IMR-90 (cell line): ENCODE measurements around the gene MYOF. TPM values are rescaled to one million over a fixed set of nuclear protein-coding genes. Genes with fewer than 3 reads are reported as not detected.
A peak's percentile ranks its signal among the peaks of the same experiment; 100 is the strongest.

ENCODE experiments used
- ATAC-seq: fragments of 200-7000 bp; cut with Tn5 transposase; 2 replicates; pipeline ENCODE4 v1.9.1; 2020; ENCODE audit warnings: low read depth, mild to moderate bottlenecking, moderate library complexity
- BruUV-seq: library from RNA; stranded (reverse); fragments of 400-500 nt; replicated peaks from 2 replicates; lab custom pipeline; 2021; lab: Mats Ljungman, UMichigan
- CTCF ChIA-PET: fragments of 300-600 bp; formaldehyde crosslinking; extraction: SDS; loops from one replicate; lab custom pipeline; 2021; ENCODE audit warnings: antibody characterized with exemption; lab: Yijun Ruan, JAX
- POLR2A ChIA-PET: fragments of 300-600 bp; sonication (Branson Sonifier 250); formaldehyde crosslinking; loops from one replicate; lab custom pipeline; 2022; ENCODE audit warnings: antibody characterized with exemption; ENCODE audit not compliant: unreplicated experiment; lab: Charles Lee
- DNase-seq: peaks from one replicate; pipeline ENCODE4 v3.0.0; 2013
- H2AFZ ChIP-seq: replicated peaks from 2 replicates; pipeline ENCODE3; 2013; ENCODE audit warnings: low read length, mild to moderate bottlenecking; ENCODE audit not compliant: poor library complexity
- H2AK5ac ChIP-seq: 2 replicates; pipeline ENCODE4 v1.6.1; 2013; ENCODE audit warnings: low read depth, low read length, inconsistent platforms
- H2AK9ac ChIP-seq: replicated peaks from 2 replicates; pipeline ENCODE3; 2013; ENCODE audit warnings: mild to moderate bottlenecking, low read depth, low read length, moderate library complexity; ENCODE audit not compliant: poor library complexity
- H2BK120ac ChIP-seq: 2 replicates; pipeline ENCODE4 v1.6.1; 2013; ENCODE audit warnings: low read depth, low read length, inconsistent platforms
- H2BK15ac ChIP-seq: 3 replicates; pipeline ENCODE4 v1.6.1; 2013; ENCODE audit warnings: low read depth, low read length, inconsistent platforms
- H2BK20ac ChIP-seq: 2 replicates; pipeline ENCODE4 v1.6.1; 2013; ENCODE audit warnings: low read depth, mild to moderate bottlenecking, inconsistent platforms, low read length, moderate library complexity
- H2BK5ac ChIP-seq: 2 replicates; pipeline ENCODE4 v1.6.1; 2013; ENCODE audit warnings: mild to moderate bottlenecking, low read depth, low read length, inconsistent platforms; ENCODE audit not compliant: poor library complexity, severe bottlenecking
- H3K14ac ChIP-seq: replicated peaks from 2 replicates; pipeline ENCODE4 v1.6.1; 2013; ENCODE audit warnings: low read depth, low read length, inconsistent platforms
- H3K18ac ChIP-seq: 2 replicates; pipeline ENCODE4 v1.6.1; 2013; ENCODE audit warnings: low read depth, low read length, control low read depth
- H3K23ac ChIP-seq: 2 replicates; pipeline ENCODE4 v1.6.1; 2013; ENCODE audit warnings: low read depth, low read length, inconsistent platforms
- H3K27ac ChIP-seq: 2 replicates; pipeline ENCODE4 v1.5.1; 2013; ENCODE audit warnings: mild to moderate bottlenecking, control low read depth, low read length; ENCODE audit not compliant: insufficient read depth
- H3K27me3 ChIP-seq: 2 replicates; pipeline ENCODE4 v1.6.1; 2013; ENCODE audit warnings: low read length; ENCODE audit not compliant: control insufficient read depth, insufficient read depth
- H3K36me3 ChIP-seq: 2 replicates; pipeline ENCODE4 v1.6.1; 2013; ENCODE audit warnings: low read length, mixed read lengths; ENCODE audit not compliant: control insufficient read depth, insufficient read depth
- H3K4ac ChIP-seq: 2 replicates; pipeline ENCODE4 v1.6.1; 2013; ENCODE audit warnings: low read depth, low read length, inconsistent platforms
- H3K4me1 ChIP-seq: 2 replicates; pipeline ENCODE4 v1.6.1; 2013; ENCODE audit warnings: low read length, mixed read lengths; ENCODE audit not compliant: control insufficient read depth, insufficient read depth
- H3K4me2 ChIP-seq: 2 replicates; pipeline ENCODE4 v1.6.1; 2013; ENCODE audit warnings: low read depth, mild to moderate bottlenecking, control low read depth, low read length, moderate library complexity
- H3K4me3 ChIP-seq: 2 replicates; pipeline ENCODE4 v1.5.1; 2013; ENCODE audit warnings: low read depth, mild to moderate bottlenecking, control low read depth, low read length, moderate library complexity; ENCODE audit not compliant: insufficient read depth
- H3K56ac ChIP-seq: 2 replicates; pipeline ENCODE4 v1.6.1; 2013; ENCODE audit warnings: low read length, inconsistent platforms; ENCODE audit not compliant: insufficient read depth; ENCODE audit errors: extremely low read depth
- H3K79me1 ChIP-seq, 2 experiments: 2 replicates each; pipeline ENCODE4 v1.6.1; 2013; ENCODE audit warnings: low read length in 2 of 2, inconsistent platforms in 1 of 2, low read depth in 1 of 2
- H3K9ac ChIP-seq: 2 replicates; pipeline ENCODE4 v1.6.1; 2013; ENCODE audit warnings: low read depth, low read length, control low read depth
- H3K9me1 ChIP-seq: 2 replicates; pipeline ENCODE4 v1.6.1; 2013; ENCODE audit warnings: low read length, inconsistent platforms; ENCODE audit not compliant: insufficient read depth
- H3K9me3 ChIP-seq: 2 replicates; pipeline ENCODE4 v1.6.1; 2013; ENCODE audit warnings: low read length; ENCODE audit not compliant: control insufficient read depth, insufficient read depth
- H4K20me1 ChIP-seq: 2 replicates; pipeline ENCODE4 v1.6.1; 2013; ENCODE audit warnings: low read length, inconsistent platforms; ENCODE audit not compliant: insufficient read depth
- H4K5ac ChIP-seq: 2 replicates; pipeline ENCODE4 v1.6.1; 2013; ENCODE audit warnings: mild to moderate bottlenecking, low read depth, low read length, control low read depth
- H4K8ac ChIP-seq, 2 experiments: 2 replicates each; pipeline ENCODE4 v1.6.1; 2013; ENCODE audit warnings: low read depth in 2 of 2, low read length in 2 of 2, control low read depth in 1 of 2, inconsistent platforms in 1 of 2
- H4K91ac ChIP-seq: 2 replicates; pipeline ENCODE4 v1.6.1; 2013; ENCODE audit warnings: low read depth, low read length, inconsistent platforms; ENCODE audit not compliant: insufficient read depth
- BHLHE40 ChIP-seq: fragments of 150-350 bp; IDR thresholded peaks from 2 replicates; pipeline ENCODE4 v1.6.1; 2016; ENCODE audit warnings: mild to moderate bottlenecking, low read depth, low read length
- CEBPB ChIP-seq: IDR thresholded peaks from 2 replicates; pipeline ENCODE4 v1.6.1; 2012; ENCODE audit warnings: low read depth, low read length, improper control_type of control experiment
- CHD1 ChIP-seq: IDR thresholded peaks from 2 replicates; pipeline ENCODE4 v1.6.1; 2012; ENCODE audit warnings: low read depth, low read length, improper control_type of control experiment
- CTCF ChIP-seq: conservative IDR thresholded peaks from 2 replicates; pipeline ENCODE4 v1.5.1; 2012; ENCODE audit warnings: mild to moderate bottlenecking, low read depth, low read length, improper control_type of control experiment
- ELK1 ChIP-seq: fragments of 150-350 bp; IDR thresholded peaks from 2 replicates; pipeline ENCODE4 v1.6.1; 2016; ENCODE audit warnings: low read depth, mild to moderate bottlenecking, low read length, moderate library complexity, borderline replicate concordance
- FOS ChIP-seq: fragments of 150-350 bp; IDR thresholded peaks from 2 replicates; pipeline ENCODE4 v1.6.1; 2016; ENCODE audit warnings: low read depth, low read length
- MAFK ChIP-seq: IDR thresholded peaks from 2 replicates; pipeline ENCODE4 v1.6.1; 2012; ENCODE audit warnings: low read depth, low read length, improper control_type of control experiment
- MAZ ChIP-seq: IDR thresholded peaks from 2 replicates; pipeline ENCODE4 v1.6.1; 2012; ENCODE audit warnings: low read depth, mild to moderate bottlenecking, low read length, improper control_type of control experiment, moderate library complexity, borderline replicate concordance
- MXI1 ChIP-seq: IDR thresholded peaks from 2 replicates; pipeline ENCODE4 v1.6.1; 2012; ENCODE audit warnings: low read depth, mild to moderate bottlenecking, low read length, moderate library complexity, borderline replicate concordance
- NFE2L2 ChIP-seq: fragments of 150-350 bp; IDR thresholded peaks from 2 replicates; pipeline ENCODE4 v1.6.1; 2016; ENCODE audit warnings: low read depth, mild to moderate bottlenecking, low read length
- POLR2A ChIP-seq: IDR thresholded peaks from 2 replicates; pipeline ENCODE4 v1.6.1; 2012; ENCODE audit warnings: mild to moderate bottlenecking, low read depth, low read length
- RCOR1 ChIP-seq: IDR thresholded peaks from 2 replicates; pipeline ENCODE4 v1.6.1; 2012; ENCODE audit warnings: mild to moderate bottlenecking, low read length, improper control_type of control experiment; ENCODE audit not compliant: insufficient replicate concordance
- RFX5 ChIP-seq: IDR thresholded peaks from 2 replicates; pipeline ENCODE4 v1.8.0; 2012; ENCODE audit warnings: low read depth, mild to moderate bottlenecking, low read length, moderate library complexity
- SMC3 ChIP-seq: fragments of 150-350 bp; IDR thresholded peaks from 2 replicates; pipeline ENCODE4 v1.6.1; 2016; ENCODE audit warnings: low read depth, mild to moderate bottlenecking, antibody characterized with exemption, low read length, moderate library complexity
- USF2 ChIP-seq: fragments of 150-350 bp; IDR thresholded peaks from 2 replicates; pipeline ENCODE4 v1.6.1; 2017; ENCODE audit warnings: mild to moderate bottlenecking, antibody characterized with exemption, low read length, low read depth
- WGBS, 2 experiments: methylation state at CpG; one replicate each; pipeline versions ENCODE4 v1.1.5 to v1.1.7; 2013; ENCODE audit warnings: missing lambda C conversion rate in 2 of 2; ENCODE audit not compliant: insufficient read length in 1 of 2; ENCODE audit errors: extremely low coverage in 2 of 2; 5-methylcytosine and 5-hydroxymethylcytosine counted together
- dilution Hi-C: fragments of 300-500 bp; cut with HindIII; formaldehyde crosslinking; loops from one replicate; pipeline ENCODE4 v1.14.3; 2018; ENCODE audit warnings: low sequenced_read_pairs; ENCODE audit not compliant: unreplicated experiment
- in situ Hi-C: fragments of 300-500 bp; cut with MboI; formaldehyde crosslinking; loops from 3 replicates; pipeline ENCODE4 v1.14.3; 2019; ENCODE audit warnings: low sequenced_read_pairs, inconsistent platforms, mixed read lengths
- intact Hi-C: fragments of 100-400 bp; cut with micrococcal nuclease; formaldehyde crosslinking; loops from 2 replicates; pipeline ENCODE4 v1.10.0; 2022
- polyA plus RNA-seq, 3 experiments: library from polyadenylated mRNA; depleted of rRNA; stranded (reverse); fragments of >200 nt; gene quantifications; 2 replicates each; pipeline ENCODE4 v1.2.3, GENCODE V29; 2012; ENCODE audit warnings: low replicate concordance in 1 of 3
- total RNA-seq: library from RNA; depleted of rRNA; stranded (reverse); fragments of >200 nt; gene quantifications from 2 replicates; pipeline ENCODE4 v1.2.3, GENCODE V29; 2012

MYOF gene
- total and polyA plus RNA-seq, 2 of the 4 experiments (the other 2 are of a cell fraction) = 221 to 281 TPM

GRCh38 chr10:93462881-93463280 is 19.3 kb downstream of the MYOF start:
- Histone ChIP-seq H3K36me3 (peaks cover 10% of the 10 kb centered on the region), H3K79me1 (peaks cover 11 to 60% of the 10 kb centered on the region in 2 experiments), H3K18ac (peak overlapping the region; percentile 80), H3K9me3 (no peaks in the 10 kb centered on the region), H2BK5ac (peak overlapping the region; percentile 90), H3K27me3 (no peaks in the 10 kb centered on the region), H4K5ac (peak overlapping the region; percentile 85), H3K14ac (peak overlapping the region; percentile 83), H3K9me1 (peaks cover 15% of the 10 kb centered on the region), H4K8ac (peak overlapping the region; percentile 3 to 55; a peak in 3 of 4 replicates), H2AK9ac (peak overlapping the region; percentile 28), H2AK5ac (peak overlapping the region; percentile 92; the same call in 1 of the 2 replicates), H3K9ac (no peak overlapping the region), H3K56ac (peak overlapping the region; percentile 41), H3K27ac (peak overlapping the region; percentile 74), H3K4ac (peak overlapping the region; percentile 86), H2BK20ac (peak overlapping the region; percentile 36), H2BK120ac (peak overlapping the region; percentile 67), H2BK15ac (peak overlapping the region; percentile 35; the same call in 2 of the 3 replicates), H2AFZ (peak overlapping the region; percentile 1), H3K4me1 (peaks cover 50% of the 10 kb centered on the region), H3K4me2 (0 out of 2 replicates have a peak overlapping the region, but pooled peaks have one; percentile 9), H3K4me3 (no peak overlapping the region), H3K23ac (peak overlapping the region; percentile 2), H4K20me1 (no peaks in the 10 kb centered on the region; the same call in 1 of the 2 replicates), H4K91ac (peak overlapping the region; percentile 76)
- ChIA-PET POLR2A (no interaction called here), CTCF (no interaction called here)
- no peak for ATAC-seq
- 60% methylated on average over 6 of the region's 9 CpGs; no CpG with 5 or more reads in 1 of the 2 experiments for WGBS, 2 experiments
- intact Hi-C loops = no loop called here
- in situ Hi-C loops = no loop called here
- peak; percentile 54 for DNase-seq
- BruUV-seq = no TSS peak
- dilution Hi-C loops = no loop called here
- no peak for TF ChIP-seq SMC3
- TF ChIP-seq USF2 = no peak
- no peak for TF ChIP-seq POLR2A
- no peak for TF ChIP-seq CTCF
- no peak for TF ChIP-seq CEBPB
- no peak for TF ChIP-seq RCOR1
- no peak for TF ChIP-seq RFX5
- TF ChIP-seq MXI1 = no peak
- TF ChIP-seq MAZ = no peak
- no peak for TF ChIP-seq NFE2L2
- no peak for TF ChIP-seq BHLHE40
- TF ChIP-seq MAFK = no peak
- TF ChIP-seq FOS = no peak
- TF ChIP-seq ELK1 = no peak
- TF ChIP-seq CHD1 = no peak
